Measurements from ENCODE around the gene NRXN3. TPM values are rescaled to one million over a fixed set of nuclear protein-coding genes. Genes with fewer than 3 reads are reported as not detected.
A peak's percentile ranks its signal among the peaks of the same experiment; 100 is the strongest.

Gene NRXN3
- total RNA-seq, 1 donor from 2014 or later = 18.0 TPM

DNA sequence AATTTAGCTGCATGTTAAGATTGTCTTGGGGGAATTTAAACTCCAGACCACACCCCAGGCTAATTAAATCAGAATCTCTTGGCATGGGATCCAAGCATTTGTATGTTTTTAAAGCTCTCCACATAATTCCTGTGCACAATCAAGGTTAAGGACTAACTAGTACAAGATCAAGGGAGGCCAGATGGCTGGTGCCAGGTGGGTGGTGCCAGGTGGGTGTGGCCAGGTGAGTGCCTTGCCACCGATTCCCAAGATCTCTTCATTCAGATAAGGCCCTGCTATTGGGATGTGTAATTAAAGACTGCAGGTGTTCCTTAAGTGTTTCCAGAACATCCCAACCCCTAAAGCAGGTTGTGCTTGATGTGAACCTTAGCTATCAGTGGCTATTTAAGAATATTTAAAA lies 75.1 kb downstream of the NRXN3 start:
- H2AFZ ChIP-seq (ENCODE audit: low read depth, low read length) = no peak overlapping the region
- no peaks in the 10 kb centered on the region for H3K4me1 Mint-ChIP-seq (ENCODE audit: low read depth, unreplicated experiment)
- no peaks in the 10 kb centered on the region for H3K27me3 ChIP-seq (ENCODE audit: insufficient read depth, low read length)
- no peak overlapping the region for H3K27ac ChIP-seq (ENCODE audit: low read depth, low read length)
- no peak for FAIRE-seq
- no peak for DNase-seq (ENCODE audit: low read depth)
- no peak overlapping the region for H3K9ac ChIP-seq (ENCODE audit: low read length)
- peaks cover 23% of the 10 kb centered on the region for H3K27me3 Mint-ChIP-seq (ENCODE audit: low read depth, unreplicated experiment)
- no peaks in the 10 kb centered on the region for H3K36me3 ChIP-seq (ENCODE audit: insufficient read depth, low read length)
- no peaks in the 10 kb centered on the region for H3K9me3 ChIP-seq (ENCODE audit: insufficient read depth, low read depth, low read length)
- no peak overlapping the region for H3K4me3 ChIP-seq (ENCODE audit: insufficient read depth, low read depth, low read length)
- H3K9me3 Mint-ChIP-seq (ENCODE audit: unreplicated experiment) = no peaks in the 10 kb centered on the region
- H3K4me1 ChIP-seq (ENCODE audit: insufficient read depth, low read length) = peaks cover 4% of the 10 kb centered on the region
- no peaks in the 10 kb centered on the region for H3K36me3 Mint-ChIP-seq (ENCODE audit: low read depth, unreplicated experiment)
- no peak overlapping the region for H3K27ac Mint-ChIP-seq (ENCODE audit: unreplicated experiment)
- no peaks in the 10 kb centered on the region for H4K20me1 ChIP-seq (ENCODE audit: insufficient read depth, low read length)
- no peak overlapping the region for H3K4me2 ChIP-seq (ENCODE audit: low read length)
- TF ChIP-seq, protein P1, sequence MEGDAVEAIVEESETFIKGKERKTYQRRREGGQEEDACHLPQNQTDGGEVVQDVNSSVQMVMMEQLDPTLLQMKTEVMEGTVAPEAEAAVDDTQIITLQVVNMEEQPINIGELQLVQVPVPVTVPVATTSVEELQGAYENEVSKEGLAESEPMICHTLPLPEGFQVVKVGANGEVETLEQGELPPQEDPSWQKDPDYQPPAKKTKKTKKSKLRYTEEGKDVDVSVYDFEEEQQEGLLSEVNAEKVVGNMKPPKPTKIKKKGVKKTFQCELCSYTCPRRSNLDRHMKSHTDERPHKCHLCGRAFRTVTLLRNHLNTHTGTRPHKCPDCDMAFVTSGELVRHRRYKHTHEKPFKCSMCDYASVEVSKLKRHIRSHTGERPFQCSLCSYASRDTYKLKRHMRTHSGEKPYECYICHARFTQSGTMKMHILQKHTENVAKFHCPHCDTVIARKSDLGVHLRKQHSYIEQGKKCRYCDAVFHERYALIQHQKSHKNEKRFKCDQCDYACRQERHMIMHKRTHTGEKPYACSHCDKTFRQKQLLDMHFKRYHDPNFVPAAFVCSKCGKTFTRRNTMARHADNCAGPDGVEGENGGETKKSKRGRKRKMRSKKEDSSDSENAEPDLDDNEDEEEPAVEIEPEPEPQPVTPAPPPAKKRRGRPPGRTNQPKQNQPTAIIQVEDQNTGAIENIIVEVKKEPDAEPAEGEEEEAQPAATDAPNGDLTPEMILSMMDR (IDR thresholded peaks at IDR 0.05; ENCODE audit: insufficient read depth, low read depth, low read length) = no peak
- no peak for TF ChIP-seq EZH2 (IDR thresholded peaks at IDR 0.05; ENCODE audit: insufficient read depth, low read length)
- H3K79me2 ChIP-seq (ENCODE audit: insufficient read depth, low read length) = no peaks in the 10 kb centered on the region
- no peak overlapping the region for H3K4me3 Mint-ChIP-seq (ENCODE audit: unreplicated experiment)

DNA sequence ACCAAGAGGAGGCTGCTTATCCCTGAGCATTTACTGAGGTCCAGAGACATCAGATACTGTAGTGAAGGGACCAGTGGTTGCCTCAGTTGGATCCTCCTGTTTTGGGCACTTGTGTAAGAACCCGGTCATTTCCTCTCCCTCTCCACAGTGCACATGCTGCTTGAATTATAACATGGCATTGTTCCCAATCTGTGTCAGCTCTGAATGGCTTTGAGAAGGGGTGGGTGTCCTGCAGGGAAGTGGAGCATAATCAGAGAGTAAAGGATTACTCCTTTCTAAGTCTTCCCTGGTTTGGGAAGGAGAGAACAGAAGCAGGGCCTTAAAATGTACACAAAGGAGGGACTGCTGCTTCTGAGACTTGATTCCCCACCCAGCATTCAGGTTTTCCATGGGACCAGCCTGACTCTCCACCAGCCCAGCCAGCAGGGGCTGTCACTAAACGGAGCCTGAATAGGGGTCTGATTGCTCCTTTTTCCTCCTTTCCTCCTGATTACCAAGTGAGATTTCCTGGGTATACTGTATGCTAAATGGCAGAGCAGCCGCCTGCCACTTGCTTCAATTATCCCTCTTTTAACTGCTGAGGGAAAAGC lies 78.4 kb downstream of the NRXN3 start:
- Mint-ChIP-seq H3K27ac (ENCODE audit: unreplicated experiment) (no peak overlapping the region), H3K27me3 (ENCODE audit: low read depth, unreplicated experiment) (peaks cover 17% of the 10 kb centered on the region)

DNA sequence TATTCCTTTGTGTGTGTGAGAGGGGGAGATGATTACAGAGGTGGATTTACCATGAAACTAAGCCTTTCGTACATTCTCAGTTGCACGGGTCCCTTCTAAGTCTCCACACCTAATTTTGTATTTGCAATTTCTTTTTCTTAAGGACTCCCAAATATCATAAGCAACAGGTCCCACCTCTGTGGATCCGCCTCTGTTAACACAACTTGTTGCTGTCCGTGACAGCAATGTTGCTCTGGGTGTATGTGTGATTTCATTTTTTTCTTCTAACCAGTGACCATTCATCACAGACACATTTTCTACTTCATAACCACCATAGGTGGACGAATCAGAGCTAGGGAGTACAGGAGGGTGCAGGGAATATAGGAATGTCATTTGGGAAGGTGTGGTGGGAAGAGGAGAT lies 81.1 kb downstream of the NRXN3 start:
- H3K4me3 Mint-ChIP-seq (ENCODE audit: unreplicated experiment) = no peak overlapping the region
- no peaks in the 10 kb centered on the region for H3K9me3 Mint-ChIP-seq (ENCODE audit: unreplicated experiment)
- H3K9ac ChIP-seq (ENCODE audit: low read length) = no peak overlapping the region
- H3K27ac Mint-ChIP-seq (ENCODE audit: unreplicated experiment) = no peak overlapping the region
- H3K4me2 ChIP-seq (ENCODE audit: low read length) = no peak overlapping the region
- no peak for DNase-seq (ENCODE audit: low read depth)
- peaks cover 15% of the 10 kb centered on the region for H3K4me1 ChIP-seq (ENCODE audit: insufficient read depth, low read length)
- no peaks in the 10 kb centered on the region for H4K20me1 ChIP-seq (ENCODE audit: insufficient read depth, low read length)
- H3K27me3 Mint-ChIP-seq (ENCODE audit: low read depth, unreplicated experiment) = peaks cover 9% of the 10 kb centered on the region
- TF ChIP-seq, protein P1 (IDR thresholded peaks at IDR 0.05; ENCODE audit: insufficient read depth, low read depth, low read length) = no peak
- no peak for TF ChIP-seq EZH2 (IDR thresholded peaks at IDR 0.05; ENCODE audit: insufficient read depth, low read length)
- peaks cover 14% of the 10 kb centered on the region for H3K4me1 Mint-ChIP-seq (ENCODE audit: low read depth, unreplicated experiment)
- no peak overlapping the region for H3K4me3 ChIP-seq (ENCODE audit: insufficient read depth, low read depth, low read length)
- H3K9me3 ChIP-seq (ENCODE audit: insufficient read depth, low read depth, low read length) = no peaks in the 10 kb centered on the region
- H2AFZ ChIP-seq (ENCODE audit: low read depth, low read length) = no peak overlapping the region
- no peak for FAIRE-seq
- no peaks in the 10 kb centered on the region for H3K36me3 ChIP-seq (ENCODE audit: insufficient read depth, low read length)
- H3K79me2 ChIP-seq (ENCODE audit: insufficient read depth, low read length) = no peaks in the 10 kb centered on the region
- no peaks in the 10 kb centered on the region for H3K36me3 Mint-ChIP-seq (ENCODE audit: low read depth, unreplicated experiment)
- no peak overlapping the region for H3K27ac ChIP-seq (ENCODE audit: low read depth, low read length)
- H3K27me3 ChIP-seq (ENCODE audit: insufficient read depth, low read length) = peaks cover 5% of the 10 kb centered on the region

More for the DNA sequence above, 78.4 kb downstream of the NRXN3 start:
- Mint-ChIP-seq H3K36me3 (ENCODE audit: low read depth, unreplicated experiment) (no peaks in the 10 kb centered on the region), H3K9me3 (ENCODE audit: unreplicated experiment) (no peaks in the 10 kb centered on the region), H3K4me1 (ENCODE audit: low read depth, unreplicated experiment) (no peaks in the 10 kb centered on the region), H3K4me3 (ENCODE audit: unreplicated experiment) (no peak overlapping the region)
- Histone ChIP-seq H3K79me2 (ENCODE audit: insufficient read depth, low read length) (no peaks in the 10 kb centered on the region), H3K4me3 (ENCODE audit: insufficient read depth, low read depth, low read length) (no peak overlapping the region), H3K27ac (ENCODE audit: low read depth, low read length) (no peak overlapping the region), H3K4me2 (ENCODE audit: low read length) (no peak overlapping the region), H3K27me3 (ENCODE audit: insufficient read depth, low read length) (peaks cover 5% of the 10 kb centered on the region), H3K9ac (ENCODE audit: low read length) (no peak overlapping the region), H2AFZ (ENCODE audit: low read depth, low read length) (no peak overlapping the region), H3K4me1 (ENCODE audit: insufficient read depth, low read length) (peaks cover 4% of the 10 kb centered on the region), H3K9me3 (ENCODE audit: insufficient read depth, low read depth, low read length) (no peaks in the 10 kb centered on the region), H3K36me3 (ENCODE audit: insufficient read depth, low read length) (no peaks in the 10 kb centered on the region), H4K20me1 (ENCODE audit: insufficient read depth, low read length) (no peaks in the 10 kb centered on the region)
- FAIRE-seq (no peak), DNase-seq (ENCODE audit: low read depth) (peak; percentile 20)
- TF ChIP-seq, protein P1 (IDR thresholded peaks at IDR 0.05; ENCODE audit: insufficient read depth, low read depth, low read length) = no peak
- no peak for TF ChIP-seq EZH2 (IDR thresholded peaks at IDR 0.05; ENCODE audit: insufficient read depth, low read length)

Data from astrocyte (in vitro differentiated cells and primary cell).